SK-N-MC (cell line): ENCODE results near the gene PHACTR2.

Experiments
- FOXP2 ChIP-seq: optimal IDR thresholded peaks from 2 replicates; pipeline ENCODE3; 2011; ENCODE audit warnings: mild to moderate bottlenecking, moderate library complexity; ENCODE audit not compliant: insufficient read depth; ENCODE audit errors: extremely low read length, control extremely low read depth
- POLR2AphosphoS5 ChIP-seq: IDR thresholded peaks from 2 replicates; pipeline ENCODE4 v1.6.1; 2012; ENCODE audit warnings: mild to moderate bottlenecking, low read depth, low read length, borderline replicate concordance

DNA sequence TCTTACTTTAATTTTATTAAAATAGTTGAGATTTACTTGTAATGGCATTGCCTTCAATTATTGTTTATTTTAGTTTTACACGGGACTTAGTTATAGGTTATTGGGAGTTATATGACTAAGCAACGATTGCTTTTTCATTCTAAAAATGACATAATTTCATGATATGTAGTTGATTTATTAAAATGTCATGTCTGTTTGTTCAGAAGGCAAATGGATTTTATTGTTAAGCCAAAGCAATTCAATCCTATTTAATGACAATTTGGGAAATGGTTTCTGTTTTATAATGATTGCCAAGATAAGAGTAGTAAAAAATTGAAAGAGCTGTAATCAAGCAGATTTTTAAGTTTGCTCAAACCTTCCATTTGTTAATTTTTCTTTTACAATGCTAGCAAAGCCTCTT, 74.7 kb downstream of the PHACTR2 start:
- TF ChIP-seq POLR2AphosphoS5, result no peak
- no peak for TF ChIP-seq FOXP2
